GM18870 (cell line): ENCODE measurements around the gene GRK4.
"Not testable (repeated sequence)": the region's sequence is repeated elsewhere in the genome, so short reads cannot be mapped to it uniquely, and the experiment has no call there.

Source experiments
- ATAC-seq: cut with Tn5 transposase; IDR thresholded peaks from one replicate; pipeline ENCODE4 v1.9.1; 2021; ENCODE audit warnings: moderate library complexity; ENCODE audit not compliant: unreplicated experiment

Gene GRK4

DNA sequence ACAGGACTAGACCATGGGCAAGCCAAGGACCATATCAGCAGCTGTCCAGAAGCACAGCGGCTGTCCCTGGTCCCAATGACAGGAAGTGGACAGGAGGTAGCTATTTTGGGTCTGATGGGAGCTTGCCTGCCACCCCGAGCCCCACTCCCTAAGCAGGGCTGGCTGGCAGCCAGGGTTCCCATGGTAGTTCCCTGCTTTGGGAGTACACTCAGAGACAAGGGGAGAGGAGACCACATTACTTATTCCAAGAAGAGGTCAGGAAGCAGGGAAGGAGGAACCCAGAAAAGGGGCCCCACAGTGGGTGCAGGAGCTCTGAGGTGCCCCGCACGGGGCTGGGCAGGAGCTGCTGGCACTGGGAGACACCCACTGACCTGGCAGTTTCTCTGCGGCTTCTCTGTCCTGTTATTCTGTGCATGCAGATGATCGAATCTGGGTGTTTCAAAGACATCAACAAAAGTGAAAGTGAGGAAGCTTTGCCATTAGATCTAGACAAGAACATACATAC lies 74.6 kb downstream of the GRK4 start:
- no peak for ATAC-seq

DNA sequence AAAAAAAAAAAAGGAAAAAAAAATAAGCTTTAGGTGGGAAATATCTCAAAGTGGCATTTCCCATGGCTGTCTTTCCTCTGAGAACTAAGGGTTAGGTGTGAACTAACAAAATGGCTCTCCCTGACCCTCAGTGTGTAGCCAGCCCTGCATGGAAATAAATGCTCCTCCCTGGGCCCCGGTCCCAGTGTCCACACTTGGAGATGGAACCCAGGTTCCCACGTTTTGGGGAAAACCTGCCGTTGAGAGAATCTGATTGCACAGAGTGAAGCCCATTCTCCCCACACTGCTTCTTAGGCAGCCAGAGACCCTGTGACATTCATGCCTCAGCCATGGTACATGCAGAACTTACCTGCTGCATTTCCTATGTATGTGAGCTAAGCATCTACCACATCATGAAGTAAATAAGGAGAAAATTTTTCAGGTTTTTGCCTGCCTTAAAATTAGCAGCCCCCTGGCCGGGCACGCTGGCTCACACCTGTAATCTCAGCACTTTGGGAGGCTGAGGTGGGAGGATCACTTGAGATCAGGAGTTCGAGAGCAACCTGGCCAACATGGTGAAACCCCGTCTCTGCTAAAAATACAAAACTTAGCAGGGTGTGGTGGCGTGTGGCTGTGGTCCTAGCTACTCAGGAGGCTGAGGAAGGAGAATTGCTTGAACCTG lies 76.5 kb downstream of the GRK4 start:
- ATAC-seq: no peak

DNA sequence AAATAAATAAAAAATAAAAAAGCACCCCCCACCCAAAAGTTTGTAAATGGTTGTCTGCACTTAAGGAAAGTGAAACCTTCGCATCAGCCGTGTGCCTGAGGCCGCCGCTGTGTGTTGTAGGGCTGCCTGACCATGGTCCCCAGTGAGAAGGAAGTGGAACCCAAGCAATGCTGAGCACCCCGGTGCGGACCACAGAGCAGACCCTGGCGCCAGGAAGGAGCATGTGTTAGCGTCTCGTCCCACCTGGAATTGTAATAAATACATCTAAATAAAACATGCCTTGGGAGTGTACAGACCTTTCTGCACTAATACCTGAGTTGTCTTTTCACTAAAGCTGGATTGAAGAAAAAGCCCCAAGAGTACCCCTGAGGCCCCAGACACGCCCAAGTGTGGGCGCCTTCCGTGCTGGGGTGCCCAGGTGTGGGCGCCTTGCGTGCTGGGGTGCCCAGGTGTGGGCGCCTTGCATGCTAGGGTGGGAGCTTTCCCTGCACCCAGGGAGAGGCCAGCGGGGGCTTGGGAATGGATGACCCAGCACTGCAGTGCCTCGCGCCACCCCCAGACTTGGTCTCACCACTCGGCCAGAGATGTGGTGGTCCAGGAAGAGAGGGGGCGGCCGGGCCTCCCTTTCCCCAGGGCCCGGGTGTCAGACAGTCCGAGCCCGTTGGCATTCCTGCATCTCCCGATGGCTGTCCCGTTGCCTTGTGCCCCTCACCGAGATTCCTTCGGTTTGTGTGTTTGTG lies 77.3 kb downstream of the GRK4 start:
- no peak for ATAC-seq

DNA sequence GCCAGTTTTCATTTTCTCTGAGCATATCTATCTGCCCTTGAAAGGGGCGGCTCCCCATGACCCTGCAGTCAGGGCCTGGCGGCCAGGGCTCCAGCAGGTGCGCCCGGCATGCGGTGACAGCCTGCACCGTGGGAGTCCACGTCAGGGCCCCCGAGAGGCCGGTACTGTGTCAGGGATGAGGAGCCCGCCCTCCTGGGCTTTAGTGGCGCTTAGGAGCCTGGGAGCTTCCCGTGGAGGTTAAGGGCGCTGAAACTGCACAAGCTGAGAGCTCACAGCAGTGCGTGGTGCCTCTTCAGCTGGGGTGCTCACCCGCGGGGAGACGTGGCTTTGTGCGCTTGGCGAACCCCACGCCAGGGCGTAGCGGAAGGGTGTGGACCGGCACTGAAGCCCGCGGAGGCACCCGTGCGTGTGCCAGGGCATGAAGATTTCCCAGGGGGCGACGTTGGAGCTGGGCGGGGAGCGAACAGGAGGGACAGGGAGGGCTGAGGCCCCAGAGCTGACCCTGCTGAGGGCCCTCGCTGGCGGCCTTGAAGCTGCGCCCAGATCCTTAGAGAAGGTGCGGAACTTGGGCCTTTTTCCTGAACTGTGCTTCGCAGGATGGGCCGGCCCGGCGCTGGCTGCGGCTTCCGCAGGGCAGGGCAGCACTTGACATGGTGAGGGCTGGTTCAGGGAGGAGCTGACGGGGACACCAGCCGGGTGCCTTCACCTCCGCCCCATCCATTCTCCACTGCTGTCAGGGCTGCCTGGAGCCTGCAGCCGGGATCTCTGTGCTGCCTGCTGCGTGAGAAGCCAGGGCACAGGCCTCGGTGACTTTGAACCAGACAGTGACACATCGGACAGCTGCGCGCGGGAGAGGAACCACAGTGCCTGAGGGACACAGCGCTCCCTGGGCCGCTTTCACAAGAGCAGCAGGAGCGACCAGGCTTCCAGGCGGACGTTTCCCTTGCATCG lies 78.1 kb downstream of the GRK4 start:
- no peak for ATAC-seq

DNA sequence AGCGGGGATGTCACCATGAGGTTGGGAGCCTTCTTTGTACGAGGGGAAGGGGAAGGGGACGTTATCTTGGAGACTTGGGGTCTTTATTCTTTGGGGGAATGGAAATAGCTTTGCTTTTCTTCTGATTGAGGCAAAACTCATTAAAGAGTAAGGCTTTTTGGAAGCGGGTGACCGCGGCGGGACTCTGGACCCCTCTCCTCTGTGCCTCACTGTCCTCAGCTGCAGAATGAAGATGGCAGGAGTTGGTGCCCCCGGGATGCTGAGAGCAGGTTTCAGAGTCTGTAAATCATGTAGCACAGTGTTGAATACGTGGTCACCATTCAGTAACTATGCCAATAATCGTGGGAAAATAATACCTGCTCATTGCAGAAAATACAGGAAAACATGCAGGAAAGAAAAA lies 78.9 kb downstream of the GRK4 start:
- no peak for ATAC-seq

DNA sequence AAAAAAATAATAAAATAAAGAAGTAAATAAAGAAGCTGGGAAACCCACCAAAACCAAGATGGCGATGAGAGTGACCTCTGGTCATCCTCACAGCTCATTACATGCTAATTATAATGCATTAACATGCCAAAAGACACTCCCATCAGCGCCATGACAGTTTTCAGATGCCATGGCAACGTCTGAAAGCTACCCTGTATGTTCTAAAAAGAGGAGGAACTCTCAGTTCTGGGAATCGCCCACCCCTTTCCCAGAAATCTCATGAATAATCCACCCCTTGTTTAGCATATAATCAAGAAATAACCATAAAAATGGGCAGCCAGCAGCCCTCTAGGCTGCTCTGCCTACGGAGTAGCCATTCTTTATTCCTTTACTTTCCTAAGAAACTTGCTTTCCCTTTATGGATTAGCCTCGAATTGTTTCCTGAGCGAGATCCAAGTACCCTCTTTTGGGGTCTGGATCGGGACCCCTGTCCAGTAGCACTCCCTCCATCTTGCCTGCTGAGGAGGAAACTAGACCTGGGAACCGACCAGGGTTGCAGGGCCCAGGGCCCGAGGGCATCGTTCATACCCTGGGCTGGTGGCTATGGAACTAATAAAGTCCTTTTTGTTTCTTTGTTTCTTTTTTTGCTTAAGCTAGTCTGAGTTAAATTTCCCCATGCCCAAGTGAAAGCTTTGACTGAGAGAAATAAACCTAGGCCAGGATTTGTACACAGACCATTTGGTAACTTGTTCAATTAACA lies 80.1 kb downstream of the GRK4 start:
- ATAC-seq: no peak

DNA sequence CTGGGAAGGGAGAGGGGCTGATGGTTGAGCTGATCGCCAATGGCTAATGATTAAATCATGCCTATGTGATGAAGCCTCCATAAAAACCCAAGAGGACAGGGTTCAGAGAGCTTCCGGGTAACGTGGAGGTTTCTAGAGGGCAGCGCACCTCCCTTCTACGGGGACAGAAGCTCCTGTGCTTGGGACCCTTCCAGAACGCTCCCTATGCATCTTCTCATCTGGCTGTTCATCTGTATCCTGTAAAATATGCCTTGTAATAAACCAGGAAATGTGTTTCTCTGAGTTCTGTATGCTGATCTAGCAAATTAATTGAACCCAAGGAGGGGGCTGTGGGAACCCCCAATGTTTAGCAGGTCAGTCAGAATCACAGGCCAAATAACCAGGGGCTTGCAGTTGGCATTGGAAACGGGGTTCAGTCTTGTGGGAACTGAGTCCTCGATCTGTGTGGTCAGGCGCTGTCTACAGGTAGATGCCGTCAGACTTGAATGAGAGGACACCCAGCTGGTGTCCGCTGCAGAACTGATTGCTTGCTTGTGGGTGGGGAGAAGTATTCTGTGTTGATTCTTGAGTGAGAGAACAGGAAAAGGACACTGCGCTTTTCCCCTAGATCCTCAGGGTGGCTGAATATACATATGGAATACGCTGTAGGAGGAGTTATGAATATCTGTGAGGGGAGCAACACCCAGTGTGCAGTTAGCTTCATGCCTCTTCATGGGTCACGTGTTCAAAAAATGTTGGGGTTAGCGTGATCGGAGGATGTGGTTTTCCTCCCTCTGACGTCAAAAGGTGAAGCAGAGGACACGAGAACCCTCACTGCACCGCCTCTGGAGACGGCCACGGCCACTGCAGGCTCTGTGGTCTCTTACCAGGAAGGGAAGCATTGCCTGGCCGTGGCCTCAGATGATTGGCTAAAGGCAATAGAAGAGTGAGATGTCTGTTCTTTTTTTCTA lies 81.8 kb downstream of the GRK4 start:
- ATAC-seq: no peak

DNA sequence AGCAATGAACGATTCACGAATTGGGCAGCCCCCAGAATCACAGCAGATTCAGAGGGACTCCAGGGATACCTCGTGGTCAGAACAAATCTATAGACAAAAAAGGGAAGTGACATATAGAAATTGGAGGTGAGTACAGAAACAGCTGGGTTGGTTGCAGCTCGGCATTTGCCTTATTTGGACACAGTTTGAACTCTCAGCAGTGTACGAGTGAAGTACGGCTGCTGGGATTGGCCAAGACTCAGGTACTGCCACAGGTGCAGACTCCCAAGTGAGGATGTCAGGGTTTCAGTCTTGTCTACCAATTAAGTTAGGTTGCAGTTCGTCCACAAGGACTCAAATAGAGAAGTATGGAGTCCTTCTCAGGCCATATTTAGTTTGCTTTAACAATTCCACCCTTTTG lies 82.8 kb downstream of the GRK4 start:
- no peak for ATAC-seq

DNA sequence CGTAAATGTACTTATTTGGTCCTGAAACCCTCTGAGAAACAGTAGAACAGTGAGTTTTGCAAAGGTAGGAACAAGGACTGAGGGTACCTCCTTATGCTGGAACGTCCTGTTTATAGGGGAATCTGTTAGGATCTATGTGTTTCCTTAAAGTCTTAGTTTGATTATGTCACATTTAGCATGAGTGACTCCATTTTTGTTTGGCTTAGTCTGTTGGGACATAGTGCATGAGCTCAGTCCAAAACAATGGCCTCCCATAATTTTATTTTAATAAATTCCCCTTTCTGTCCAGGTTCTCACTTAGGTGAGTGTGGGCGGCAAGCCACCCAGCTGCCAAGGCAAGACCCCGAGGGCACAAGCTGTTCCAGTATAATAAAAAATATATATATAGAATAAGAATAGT lies 83.3 kb downstream of the GRK4 start:
- ATAC-seq: no peak

DNA sequence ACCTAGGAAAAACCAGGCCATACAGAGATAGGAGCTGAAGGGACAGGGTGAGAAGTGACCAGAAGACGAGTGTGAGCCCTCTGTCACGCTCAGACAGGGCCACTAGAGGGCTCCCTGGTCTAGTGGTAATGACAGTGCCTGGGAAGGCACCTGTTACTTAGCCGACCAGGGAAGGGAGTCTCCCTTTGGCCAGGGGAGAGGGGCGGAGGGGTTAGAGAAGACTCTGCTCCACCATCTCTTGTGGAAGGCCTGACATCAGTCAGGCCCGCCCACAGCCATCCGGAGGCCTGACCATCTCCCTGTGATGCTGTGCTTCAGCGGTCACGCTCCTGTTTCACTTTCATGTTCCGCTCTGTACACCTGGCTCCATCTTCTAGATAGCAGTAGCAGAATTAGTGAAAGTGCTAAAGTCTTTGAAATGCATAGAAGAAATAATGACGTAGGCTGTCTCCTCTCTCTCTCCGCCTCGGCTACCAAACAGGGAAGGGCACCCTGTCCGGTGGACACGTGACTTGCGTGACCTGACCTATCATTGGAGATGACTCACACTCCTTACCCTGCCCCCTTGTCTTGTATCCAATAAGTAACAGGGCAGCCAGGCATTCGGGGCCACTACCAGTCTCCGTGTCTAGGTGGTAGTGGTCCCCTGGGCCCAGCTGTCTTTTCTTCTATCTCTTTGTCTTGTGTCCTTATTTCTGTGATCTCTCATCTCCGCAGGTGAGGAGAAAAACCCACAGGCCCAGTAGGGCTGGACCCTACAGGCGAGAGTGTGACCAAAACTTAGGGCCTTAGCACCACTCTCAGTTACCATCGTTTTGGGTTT lies 84.3 kb downstream of the GRK4 start:
- ATAC-seq: peak; percentile 77

DNA sequence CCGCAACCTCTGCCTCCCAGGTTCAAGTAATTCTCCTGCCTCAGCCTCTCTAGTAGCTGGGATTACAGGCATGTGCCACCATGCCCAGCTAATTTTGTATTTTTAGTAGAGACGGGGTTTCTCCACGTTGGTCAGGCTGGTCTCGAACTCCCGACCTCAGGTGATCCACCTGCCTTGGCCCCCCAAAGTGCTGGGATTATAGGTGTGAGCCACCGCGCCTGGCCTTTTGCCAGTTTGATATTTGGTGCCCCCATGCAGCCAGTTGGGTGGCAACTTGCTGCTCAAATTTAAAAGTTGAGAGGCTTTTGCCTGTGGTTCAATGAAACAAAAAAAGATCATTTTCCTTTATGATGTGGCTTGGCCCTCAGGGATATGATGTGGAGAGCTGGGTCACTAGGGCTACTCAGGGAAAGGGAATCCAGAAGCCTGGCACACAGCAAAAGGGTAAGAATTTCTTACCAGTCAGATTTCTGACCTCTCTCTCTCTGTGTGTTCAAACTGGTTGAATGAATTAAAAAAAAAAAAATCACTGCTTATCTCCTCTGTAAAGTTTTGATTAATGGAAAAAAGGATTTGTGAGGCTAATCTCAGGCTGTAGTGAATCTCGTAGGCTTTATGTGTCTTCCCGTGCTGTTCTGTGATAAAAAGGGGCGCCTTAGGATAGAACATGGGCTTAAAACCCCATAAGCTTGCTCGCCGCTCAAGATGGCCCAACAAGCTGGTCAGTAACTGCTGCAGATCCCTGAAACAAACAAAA lies 87.9 kb downstream of the GRK4 start:
- not testable (repeated sequence) for ATAC-seq

DNA sequence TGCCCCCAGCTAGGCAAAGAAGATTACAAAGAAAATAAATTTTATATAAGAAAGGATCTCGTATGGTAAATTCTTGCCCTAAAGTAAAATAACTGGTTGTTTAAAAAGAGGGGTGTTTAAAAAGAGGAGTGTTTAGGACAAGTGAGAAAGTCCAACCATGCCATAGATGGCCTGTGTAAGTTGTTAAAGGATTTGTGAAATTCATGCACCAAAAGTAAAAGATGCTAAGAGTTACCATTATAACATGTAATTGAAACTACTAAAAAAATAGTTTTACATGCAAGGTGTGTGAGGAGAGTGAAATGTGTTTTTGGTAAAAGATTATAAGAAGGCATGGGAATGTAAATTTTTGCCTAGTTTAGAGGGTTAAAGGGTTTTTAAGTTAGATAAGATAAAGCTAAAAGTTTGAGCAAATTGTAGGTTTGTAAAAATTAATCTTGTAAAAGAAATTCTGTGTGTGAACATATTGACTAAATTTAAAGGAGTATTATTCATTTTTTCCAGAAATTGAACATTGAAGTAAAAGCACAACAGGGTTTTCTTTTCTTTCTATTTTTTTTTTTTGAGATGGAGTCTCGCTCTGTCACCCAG lies 90.9 kb downstream of the GRK4 start:
- no peak for ATAC-seq

DNA sequence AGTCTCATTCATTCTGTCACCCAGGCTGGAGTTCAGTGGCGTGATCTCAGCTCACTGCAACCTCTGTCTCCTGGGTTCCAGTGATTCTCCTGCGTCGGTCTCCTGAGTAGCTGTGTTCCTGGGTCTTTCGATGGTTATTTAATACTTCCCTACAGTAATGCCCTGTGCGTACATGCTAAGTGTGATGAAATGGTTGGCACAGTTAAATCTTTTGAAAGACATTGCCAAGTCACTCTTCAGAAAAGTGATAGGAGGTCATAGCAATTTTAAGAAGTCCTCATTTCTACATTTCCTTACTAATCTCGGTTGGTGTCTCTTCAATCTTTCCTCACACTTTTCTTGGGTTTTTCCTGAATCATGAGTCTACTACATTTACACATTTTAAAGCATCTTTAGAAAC lies 96.6 kb downstream of the GRK4 start:
- no peak for ATAC-seq

DNA sequence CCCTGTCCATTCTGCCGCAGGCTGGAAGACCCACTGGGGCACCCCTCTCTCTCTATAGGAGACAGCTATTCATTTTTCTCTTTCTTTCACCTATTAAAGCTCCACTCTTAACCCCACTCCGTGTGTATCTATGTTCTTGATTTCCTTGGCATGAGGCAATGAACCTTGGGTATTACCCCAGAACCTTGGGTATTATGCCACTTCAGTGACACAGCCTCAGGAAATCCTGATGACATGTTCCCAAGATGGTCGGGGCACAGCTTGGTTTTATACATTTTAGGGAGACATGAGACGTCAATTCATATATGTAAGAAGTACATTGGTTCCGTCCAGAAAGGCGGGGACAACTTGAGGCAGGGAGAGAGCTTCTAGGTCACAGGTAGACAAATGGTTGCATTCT lies 97.6 kb downstream of the GRK4 start:
- ATAC-seq: no peak

DNA sequence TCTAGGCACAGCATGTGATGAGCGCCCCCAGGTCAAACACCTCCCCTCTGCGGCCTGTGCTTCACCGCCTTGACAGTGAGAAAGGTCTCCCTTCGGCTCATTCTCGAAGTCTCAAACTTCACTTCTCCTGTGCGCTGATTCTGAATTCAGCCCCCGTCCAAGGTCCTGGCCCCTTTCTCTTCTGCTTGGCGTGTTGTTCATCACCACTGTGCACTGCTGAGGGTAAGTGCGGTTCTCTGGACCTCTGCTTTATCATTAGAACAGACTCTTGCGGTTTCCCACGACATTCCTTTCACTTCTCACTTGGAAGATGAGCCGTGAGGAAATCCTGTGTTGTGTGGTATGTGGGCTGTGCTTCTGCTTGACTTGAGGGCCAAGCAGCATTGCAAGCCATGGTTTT lies 99.1 kb downstream of the GRK4 start:
- ATAC-seq: no peak

DNA sequence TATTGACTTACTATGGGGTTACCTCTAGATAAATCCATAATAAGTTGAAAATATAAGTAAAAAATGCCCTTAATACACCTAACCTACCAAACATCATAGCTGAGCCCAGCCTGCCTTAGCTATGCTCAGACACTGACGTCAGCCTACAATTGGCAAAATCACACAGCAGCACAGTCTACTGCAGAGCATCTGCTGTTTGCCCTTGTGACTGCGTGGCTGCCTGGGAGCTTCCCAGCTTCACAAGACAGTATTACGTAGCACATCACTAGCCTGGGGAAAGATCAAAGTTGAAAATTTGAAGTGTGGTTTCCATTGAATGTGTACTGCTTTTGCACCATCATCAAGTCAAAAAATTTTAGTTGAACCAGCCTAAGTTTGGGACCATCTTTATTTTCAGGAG lies 102.2 kb downstream of the GRK4 start:
- no peak for ATAC-seq

DNA sequence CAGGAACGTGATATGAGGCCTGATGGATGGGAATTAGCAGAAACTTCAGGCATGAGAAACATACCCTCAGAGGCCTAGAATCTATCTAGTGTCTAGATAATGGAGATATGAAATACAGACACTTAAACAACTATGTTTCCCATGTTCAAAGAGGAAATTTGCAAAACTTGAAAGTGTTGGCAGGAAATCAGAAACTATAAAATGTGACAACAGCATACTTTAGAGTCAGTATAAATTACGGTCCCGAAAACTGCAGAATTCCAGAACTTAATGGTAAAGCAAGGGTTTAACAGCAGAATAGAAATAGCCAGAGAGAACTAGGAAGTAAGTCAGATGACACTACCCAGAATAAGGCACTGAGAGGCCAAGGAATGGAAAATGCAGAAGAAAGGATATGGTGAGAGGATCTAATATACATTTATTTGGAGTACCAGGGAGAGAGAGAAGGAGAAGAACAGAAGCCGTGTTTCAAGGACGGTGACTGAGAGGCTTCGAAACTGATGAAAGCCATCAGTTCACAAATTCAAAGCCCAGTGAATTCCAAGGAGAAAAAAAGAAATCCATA lies 103.5 kb downstream of the GRK4 start:
- no peak for ATAC-seq
